Nephron progenitor cell (in vitro differentiated cells): Measurements from ENCODE around the gene NTRK3.

Source experiments
- DNase-seq: peaks from one replicate; pipeline ENCODE4 v3.0.0; 2021
- H3K27ac Mint-ChIP-seq: 2 replicates; pipeline ENCODE4 v1.8.0; 2021; ENCODE audit warnings: mild to moderate bottlenecking, moderate library complexity, mixed read lengths
- H3K27me3 Mint-ChIP-seq: 2 replicates; pipeline ENCODE4 v1.8.0; 2021; ENCODE audit warnings: mild to moderate bottlenecking, low read depth, mixed read lengths; ENCODE audit not compliant: poor library complexity
- H3K36me3 Mint-ChIP-seq: 2 replicates; pipeline ENCODE4 v1.8.0; 2021; ENCODE audit warnings: low read depth, mixed read lengths
- H3K4me1 Mint-ChIP-seq: 2 replicates; pipeline ENCODE4 v1.8.0; 2021; ENCODE audit warnings: mixed read lengths
- H3K4me3 Mint-ChIP-seq: 2 replicates; pipeline ENCODE4 v1.8.0; 2021; ENCODE audit warnings: mild to moderate bottlenecking, moderate library complexity, mixed read lengths
- H3K9me3 Mint-ChIP-seq: 2 replicates; pipeline ENCODE4 v1.8.0; 2021; ENCODE audit warnings: mild to moderate bottlenecking, moderate library complexity, mixed read lengths
- TF ChIP-seq, protein P1 (sequence below): fragments of 200-600 bp; sonication (generic); IDR thresholded peaks from 2 replicates; pipeline ENCODE4 v1.5.0; 2021; ENCODE audit warnings: antibody characterized with exemption

Gene NTRK3

DNA sequence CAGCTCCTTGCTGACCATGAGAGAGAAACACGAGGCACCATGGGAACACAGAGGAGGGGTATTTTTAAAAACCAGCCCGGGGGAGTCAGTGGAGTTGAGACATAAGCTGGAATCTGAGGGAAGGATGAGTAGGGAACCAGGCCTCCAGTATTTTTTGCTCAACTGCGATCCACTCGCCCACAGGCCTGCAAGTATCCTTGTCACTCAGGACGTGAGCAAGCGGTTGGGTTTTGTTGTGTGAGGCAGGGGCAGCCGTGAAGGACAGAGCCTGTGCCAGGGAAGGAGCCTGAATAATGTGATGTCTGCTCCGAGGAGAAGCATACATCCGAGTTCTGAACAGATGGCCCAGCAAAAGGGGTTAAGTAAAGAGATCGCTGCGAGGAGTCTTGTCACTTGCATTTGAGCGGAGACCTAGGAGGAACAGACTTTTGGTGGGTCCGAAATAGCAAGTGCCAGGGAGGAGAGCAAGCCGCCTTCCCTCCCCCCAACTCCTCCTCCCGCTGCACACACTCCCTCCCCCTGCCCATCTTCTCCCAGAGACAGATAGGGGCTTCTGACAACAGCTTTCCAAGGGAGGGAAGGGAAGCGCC lies 20.4 kb upstream of the NTRK3 start:
- Mint-ChIP-seq H3K9me3 (peaks cover 4% of the 10 kb centered on the region), H3K36me3 (no peaks in the 10 kb centered on the region), H3K27me3 (peaks cover 44% of the 10 kb centered on the region), H3K4me3 (no peak overlapping the region), H3K4me1 (peaks cover 19% of the 10 kb centered on the region), H3K27ac (no peak overlapping the region)
- TF ChIP-seq, protein P1, sequence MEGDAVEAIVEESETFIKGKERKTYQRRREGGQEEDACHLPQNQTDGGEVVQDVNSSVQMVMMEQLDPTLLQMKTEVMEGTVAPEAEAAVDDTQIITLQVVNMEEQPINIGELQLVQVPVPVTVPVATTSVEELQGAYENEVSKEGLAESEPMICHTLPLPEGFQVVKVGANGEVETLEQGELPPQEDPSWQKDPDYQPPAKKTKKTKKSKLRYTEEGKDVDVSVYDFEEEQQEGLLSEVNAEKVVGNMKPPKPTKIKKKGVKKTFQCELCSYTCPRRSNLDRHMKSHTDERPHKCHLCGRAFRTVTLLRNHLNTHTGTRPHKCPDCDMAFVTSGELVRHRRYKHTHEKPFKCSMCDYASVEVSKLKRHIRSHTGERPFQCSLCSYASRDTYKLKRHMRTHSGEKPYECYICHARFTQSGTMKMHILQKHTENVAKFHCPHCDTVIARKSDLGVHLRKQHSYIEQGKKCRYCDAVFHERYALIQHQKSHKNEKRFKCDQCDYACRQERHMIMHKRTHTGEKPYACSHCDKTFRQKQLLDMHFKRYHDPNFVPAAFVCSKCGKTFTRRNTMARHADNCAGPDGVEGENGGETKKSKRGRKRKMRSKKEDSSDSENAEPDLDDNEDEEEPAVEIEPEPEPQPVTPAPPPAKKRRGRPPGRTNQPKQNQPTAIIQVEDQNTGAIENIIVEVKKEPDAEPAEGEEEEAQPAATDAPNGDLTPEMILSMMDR, result no peak
- DNase-seq, result no peak

DNA sequence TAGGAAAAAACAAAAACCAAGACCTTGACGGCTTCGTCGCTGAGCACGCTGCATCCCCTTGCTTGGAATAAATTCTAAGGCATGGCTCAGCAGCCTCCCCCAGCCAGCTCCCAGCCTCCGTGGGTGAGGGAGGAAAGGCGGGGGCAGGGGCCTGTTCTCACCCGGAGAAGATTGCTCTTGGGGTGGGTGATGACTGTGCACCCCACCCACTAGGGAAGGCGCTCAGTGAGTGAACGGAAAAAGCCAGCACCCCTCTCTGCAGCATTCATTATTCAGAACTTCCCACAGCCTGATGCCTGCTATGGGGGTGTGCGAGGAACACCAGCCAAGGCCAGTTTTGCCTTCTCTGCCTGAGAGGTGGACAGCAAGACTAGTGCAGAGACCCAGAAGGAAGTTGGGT lies 19.3 kb upstream of the NTRK3 start:
- H3K4me3 Mint-ChIP-seq, result no peak overlapping the region
- H3K27ac Mint-ChIP-seq, result no peak overlapping the region
- H3K36me3 Mint-ChIP-seq, result no peaks in the 10 kb centered on the region
- peaks cover 17% of the 10 kb centered on the region for H3K4me1 Mint-ChIP-seq
- no peak for DNase-seq
- H3K27me3 Mint-ChIP-seq, result peaks cover 44% of the 10 kb centered on the region
- TF ChIP-seq, protein P1, result no peak
- peaks cover 4% of the 10 kb centered on the region for H3K9me3 Mint-ChIP-seq

GRCh38 chr15:88274553-88275460 lies 18.3 kb upstream of the NTRK3 start:
- DNase-seq, result peak; percentile 86
- TF ChIP-seq, protein P1, result peak; percentile 81
- H3K4me1 Mint-ChIP-seq, result peaks cover 17% of the 10 kb centered on the region
- peaks cover 38% of the 10 kb centered on the region for H3K27me3 Mint-ChIP-seq
- H3K27ac Mint-ChIP-seq, result no peak overlapping the region
- H3K9me3 Mint-ChIP-seq, result no peaks in the 10 kb centered on the region
- no peaks in the 10 kb centered on the region for H3K36me3 Mint-ChIP-seq
- no peak overlapping the region for H3K4me3 Mint-ChIP-seq

DNA sequence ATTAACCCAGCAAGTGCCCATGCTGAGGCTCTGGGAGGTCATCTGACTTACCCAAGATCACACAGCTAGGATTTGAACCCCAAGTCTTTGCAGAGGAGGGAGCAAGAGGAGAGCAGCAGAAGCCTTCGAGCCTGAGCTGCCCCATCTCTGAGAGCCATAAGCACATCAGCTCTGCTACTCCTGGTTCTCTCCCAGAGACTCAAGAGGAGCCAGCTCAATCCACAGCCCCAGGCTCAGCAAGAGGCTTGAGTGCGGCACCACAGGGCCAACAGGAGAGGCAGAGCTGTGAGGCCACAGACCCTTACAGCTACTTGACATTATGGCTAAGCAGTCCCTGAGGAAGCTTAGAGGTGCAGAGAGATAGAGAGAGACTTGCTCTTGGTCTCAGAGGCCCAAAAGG lies 15.9 kb upstream of the NTRK3 start:
- H3K27me3 Mint-ChIP-seq, result peaks cover 35% of the 10 kb centered on the region
- H3K27ac Mint-ChIP-seq, result no peak overlapping the region

DNA sequence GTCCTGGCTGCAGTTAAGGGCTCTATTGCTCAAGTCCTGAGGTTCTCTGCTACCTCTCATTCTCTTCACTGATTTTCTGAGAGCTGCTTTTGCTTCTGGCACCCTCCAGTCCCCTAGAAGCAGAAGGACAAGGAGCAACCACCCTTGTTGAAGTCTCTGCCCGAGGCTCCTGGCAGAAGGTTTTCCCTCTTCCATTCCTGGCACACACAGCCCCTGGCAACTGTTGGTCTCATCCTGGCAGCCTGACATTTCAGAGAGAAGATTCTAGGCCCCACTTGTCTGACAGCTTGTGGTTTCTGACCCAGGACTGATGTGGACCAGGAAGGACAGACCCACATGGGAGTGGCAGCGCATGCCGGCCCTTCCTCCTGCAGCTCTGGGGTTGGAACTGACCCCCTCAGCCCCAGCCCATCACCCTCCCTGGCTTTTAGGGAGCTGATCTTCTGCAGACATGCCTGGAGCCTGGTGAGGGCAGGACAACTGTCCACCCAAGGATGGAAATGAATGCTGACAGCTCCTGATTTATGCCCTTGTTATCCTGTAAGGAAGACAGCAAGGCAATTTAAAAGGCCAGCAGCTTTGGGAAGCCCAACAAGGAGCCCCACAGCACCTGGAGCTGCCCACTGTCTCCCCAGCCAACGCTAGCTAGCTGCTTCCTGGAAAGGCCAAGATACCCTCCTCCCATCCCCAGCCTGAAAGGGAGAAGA lies 13.0 kb upstream of the NTRK3 start:
- no peaks in the 10 kb centered on the region for H3K36me3 Mint-ChIP-seq
- H3K9me3 Mint-ChIP-seq, result no peaks in the 10 kb centered on the region

More for the DNA sequence above, 15.9 kb upstream of the NTRK3 start:
- no peak overlapping the region for H3K4me3 Mint-ChIP-seq
- H3K4me1 Mint-ChIP-seq, result peaks cover 10% of the 10 kb centered on the region
- TF ChIP-seq, protein P1, result no peak
- no peak for DNase-seq
- no peaks in the 10 kb centered on the region for H3K36me3 Mint-ChIP-seq
- H3K9me3 Mint-ChIP-seq, result no peaks in the 10 kb centered on the region

More for the DNA sequence above, 13.0 kb upstream of the NTRK3 start:
- Mint-ChIP-seq H3K4me1 (peaks cover 2% of the 10 kb centered on the region), H3K4me3 (no peak overlapping the region), H3K27me3 (peaks cover 46% of the 10 kb centered on the region), H3K27ac (no peak overlapping the region)
- DNase-seq, result no peak
- TF ChIP-seq, protein P1, result no peak
